HG02840 (cell line): ENCODE data around the gene KLHL15.
"Not testable (repeated sequence)": the region's sequence is repeated elsewhere in the genome, so short reads cannot be mapped to it uniquely, and the experiment has no call there.

ENCODE experiments used
- ATAC-seq: cut with Tn5 transposase; IDR thresholded peaks from one replicate; pipeline ENCODE4 v1.9.1; 2021; ENCODE audit warnings: mild to moderate bottlenecking, moderate library complexity, moderate number of reproducible peaks; ENCODE audit not compliant: unreplicated experiment, low FRiP score

KLHL15 gene

GRCh38 chrX:24018809-24019208 is 8.2 kb downstream of the KLHL15 start:
- ATAC-seq, result no peak

GRCh38 chrX:24017674-24018073 is 9.3 kb downstream of the KLHL15 start:
- no peak for ATAC-seq

- ATAC-seq, result peak; percentile 62
These were observed 12.5 kb downstream of the KLHL15 start for GRCh38 chrX:24014388-24015018.

GRCh38 chrX:24012266-24012665 is 14.7 kb downstream of the KLHL15 start:
- ATAC-seq, result no peak

DNA sequence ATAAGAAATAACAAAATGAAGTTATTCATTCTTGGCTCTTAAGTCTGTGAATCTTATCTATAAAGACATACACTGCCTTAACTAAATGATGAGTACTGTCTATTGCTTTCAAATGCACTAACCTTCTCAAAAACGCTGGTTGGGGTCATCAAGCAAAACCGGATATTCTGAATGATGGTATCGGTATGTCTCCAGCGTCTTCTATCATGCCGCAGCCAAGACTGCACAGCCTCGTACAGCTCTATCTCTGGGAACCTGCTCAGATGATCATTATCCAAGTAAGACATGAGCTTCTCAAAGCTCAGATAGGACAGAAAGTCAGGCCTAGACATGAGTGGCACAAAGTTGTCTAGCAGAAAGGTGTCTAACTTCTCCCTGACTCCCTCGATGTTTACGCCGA is 21.1 kb downstream of the KLHL15 start:
- no peak for ATAC-seq

GRCh38 chrX:24005028-24005427 is 22.0 kb downstream of the KLHL15 start:
- ATAC-seq, result no peak

- ATAC-seq, result no peak
These were observed 24.2 kb downstream of the KLHL15 start for GRCh38 chrX:24002792-24003191.

DNA sequence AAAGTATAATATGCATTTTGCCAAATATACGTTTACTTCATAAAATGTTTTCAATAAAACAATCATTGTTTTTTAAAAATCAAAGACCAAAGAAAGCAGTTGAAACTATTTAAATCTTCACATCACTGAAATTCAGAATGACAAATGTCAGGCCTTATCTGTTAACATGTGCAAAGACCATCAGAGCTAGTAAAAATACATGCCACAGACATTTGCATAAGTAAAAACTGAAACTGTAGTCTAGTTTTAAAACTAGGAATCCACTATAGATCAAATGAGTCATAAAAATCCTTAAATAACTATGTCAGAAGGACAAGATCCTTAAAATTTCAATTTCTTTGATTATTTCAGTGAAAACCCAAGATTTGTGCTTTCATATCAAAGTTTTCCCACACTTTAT is 24.8 kb downstream of the KLHL15 start:
- ATAC-seq, result no peak

GRCh38 chrX:23999671-24000070 is 27.3 kb downstream of the KLHL15 start:
- ATAC-seq, result no peak

DNA sequence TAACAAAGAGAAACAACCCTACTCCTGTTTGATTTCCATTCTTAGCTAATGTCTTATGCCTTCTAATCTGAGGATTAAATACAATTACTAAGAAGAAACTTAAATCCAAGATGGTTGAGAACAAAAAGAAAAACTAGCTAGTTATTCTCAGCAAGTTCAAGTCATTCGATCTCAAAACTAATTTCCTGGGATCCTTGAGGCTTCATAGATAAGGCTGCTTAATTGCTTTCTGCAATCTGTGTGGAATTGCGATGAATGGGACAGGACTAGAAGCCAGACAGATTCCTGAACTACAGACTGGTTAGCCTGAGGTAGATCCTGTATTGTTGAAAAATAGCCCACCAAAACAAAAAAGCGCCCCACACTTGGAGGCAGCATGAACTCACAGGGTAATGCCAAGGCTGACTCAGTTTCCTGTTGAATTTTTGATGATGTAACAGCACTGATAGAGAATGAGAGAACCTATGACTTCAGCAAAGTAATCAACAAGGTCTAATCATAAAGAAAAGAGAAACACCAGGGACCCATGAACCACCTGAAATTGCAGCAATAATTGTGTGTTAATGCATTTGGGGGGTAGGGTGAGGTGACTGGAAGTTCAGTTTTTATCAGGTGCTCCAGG is 33.9 kb downstream of the KLHL15 start:
- ATAC-seq, result no peak

DNA sequence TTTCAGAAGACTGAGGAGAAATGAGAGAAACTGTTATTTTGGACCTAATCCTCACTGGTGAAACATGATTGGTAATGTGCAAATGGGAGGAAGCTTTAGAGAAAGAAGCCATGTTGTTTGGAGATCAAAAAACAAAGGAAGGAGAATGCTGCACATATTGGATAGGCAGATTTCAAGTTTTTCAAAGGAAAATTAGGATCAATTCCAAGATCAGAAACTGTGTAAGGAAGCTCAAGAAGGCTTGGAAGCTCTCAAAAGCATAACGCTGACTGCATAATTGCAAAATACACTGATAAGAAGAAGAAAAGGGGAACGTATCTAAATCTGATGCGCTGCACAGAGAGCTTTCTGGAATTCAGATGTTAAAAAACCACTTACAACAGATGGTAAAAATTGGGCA is 34.6 kb downstream of the KLHL15 start:
- ATAC-seq, result no peak

GRCh38 chrX:23990455-23990854 is 36.5 kb downstream of the KLHL15 start:
- no peak for ATAC-seq

- ATAC-seq, result no peak
These were observed 37.3 kb downstream of the KLHL15 start for GRCh38 chrX:23989689-23990088.

- no peak for ATAC-seq
These were observed 44.1 kb downstream of the KLHL15 start for GRCh38 chrX:23982891-23983290.

GRCh38 chrX:23981711-23982110 is 45.3 kb downstream of the KLHL15 start:
- ATAC-seq, result no peak

DNA sequence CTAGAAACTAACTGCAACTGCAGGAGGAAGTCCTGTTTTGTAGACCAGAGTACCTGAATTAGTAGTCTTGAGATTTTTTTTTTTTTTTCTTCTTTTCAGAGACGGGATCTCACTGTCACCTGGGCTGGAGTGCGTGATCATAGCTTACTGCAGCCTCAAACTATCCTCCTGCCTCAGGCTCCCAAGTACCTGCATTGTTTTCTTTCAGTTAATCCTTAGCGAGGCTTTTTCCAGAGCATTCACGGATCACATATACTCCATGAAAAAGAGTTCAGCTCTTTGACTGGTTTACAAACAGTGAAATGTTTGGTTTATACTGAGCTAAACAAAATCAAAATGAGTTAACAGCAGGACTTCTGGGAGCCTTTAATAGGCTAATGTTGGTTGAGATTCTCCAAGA is 45.8 kb downstream of the KLHL15 start:
- no peak for ATAC-seq

DNA sequence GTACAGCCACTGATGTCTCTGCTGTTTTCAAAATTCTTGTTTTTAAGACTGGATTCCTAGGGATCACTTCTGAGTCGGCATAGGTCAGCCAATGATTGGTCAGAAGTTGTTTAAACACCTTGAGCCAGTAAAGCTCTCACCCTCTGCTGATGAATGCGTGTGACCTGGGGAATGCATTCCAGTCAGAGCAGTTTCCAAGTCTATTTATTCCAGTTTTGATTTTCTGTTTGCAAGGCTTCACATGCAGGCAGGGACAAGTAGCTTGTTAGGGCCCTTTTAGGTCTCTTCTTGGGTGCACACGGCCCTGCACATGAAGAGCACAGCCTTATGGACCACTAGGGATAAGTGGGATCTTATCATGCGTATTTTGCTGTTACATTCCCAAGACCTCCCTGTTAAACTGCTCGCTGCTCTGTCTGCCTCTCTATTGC is 47.0 kb downstream of the KLHL15 start:
- ATAC-seq, result no peak

DNA sequence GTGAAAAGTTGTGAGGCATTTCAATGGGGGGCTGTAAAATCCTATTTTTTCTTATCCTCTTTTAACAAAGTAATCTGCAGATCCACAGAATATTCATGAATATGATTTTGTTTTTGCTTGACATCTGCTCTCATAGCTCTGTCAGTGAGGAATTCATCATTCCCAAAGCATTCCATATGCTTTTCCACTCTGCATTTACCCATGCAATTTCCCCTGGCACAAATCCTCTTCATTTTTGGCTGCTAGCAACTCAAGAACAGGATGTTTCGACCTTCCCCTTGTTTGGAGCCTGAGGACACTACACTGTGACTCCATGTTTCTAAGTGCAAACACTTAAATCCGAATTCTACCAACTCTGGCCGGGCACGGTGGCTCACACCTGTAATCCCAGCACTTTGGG is 48.5 kb downstream of the KLHL15 start:
- ATAC-seq, result no peak

- ATAC-seq, result not testable (repeated sequence)
These were observed 61.4 kb downstream of the KLHL15 start for GRCh38 chrX:23965630-23966029.

GRCh38 chrX:23964191-23964590 is 62.8 kb downstream of the KLHL15 start:
- no peak for ATAC-seq

- ATAC-seq, result no peak
These were observed 67.2 kb downstream of the KLHL15 start for GRCh38 chrX:23959781-23960180.

- ATAC-seq, result no peak
These were observed 72.6 kb downstream of the KLHL15 start for GRCh38 chrX:23954396-23954795.

DNA sequence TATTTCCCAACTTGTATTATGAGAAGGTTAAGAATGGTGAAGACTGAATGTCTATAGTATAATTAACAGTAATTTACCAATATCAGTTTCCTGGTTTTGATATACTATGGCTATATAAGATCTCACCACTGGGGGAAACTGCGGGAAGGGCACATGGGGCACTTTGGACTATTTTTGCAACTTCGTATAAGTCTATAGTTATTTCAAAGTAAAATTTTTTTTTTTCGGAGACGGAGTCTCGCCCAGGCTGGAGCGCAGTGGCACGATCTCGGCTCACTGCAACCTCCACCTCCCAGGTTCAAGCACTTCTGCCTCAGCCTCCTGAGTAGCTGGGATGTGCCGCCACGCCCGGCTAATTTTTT is 73.1 kb downstream of the KLHL15 start:
- ATAC-seq, result no peak
